GM06990 (cell line): ENCODE results near the gene NR0B2.
A peak's percentile ranks its signal among the peaks of the same experiment; 100 is the strongest.

Source experiments
- DNase-seq: peaks from one replicate; pipeline ENCODE4 v3.0.0-alpha.2; 2011; ENCODE audit not compliant: insufficient read length; ENCODE audit errors: extremely low read depth
- H3K27me3 ChIP-seq: replicated peaks from 2 replicates; pipeline ENCODE4 v1.6.0; 2011; ENCODE audit warnings: low read length; ENCODE audit not compliant: control insufficient read depth, insufficient read depth
- H3K36me3 ChIP-seq: 2 replicates; pipeline ENCODE4 v1.5.1; 2011; ENCODE audit warnings: low read length; ENCODE audit not compliant: control insufficient read depth, insufficient read depth
- H3K4me3 ChIP-seq: replicated peaks from 2 replicates; pipeline ENCODE4 v1.5.1; 2011; ENCODE audit warnings: low read depth, mild to moderate bottlenecking, control low read depth, low read length
- TF ChIP-seq, protein P1 (sequence below): IDR thresholded peaks from 2 replicates; pipeline ENCODE4 v1.5.1; 2011; ENCODE audit warnings: low read length, control low read depth, mild to moderate bottlenecking, inconsistent platforms; ENCODE audit not compliant: insufficient read depth, poor library complexity, severe bottlenecking

NR0B2 gene

DNA sequence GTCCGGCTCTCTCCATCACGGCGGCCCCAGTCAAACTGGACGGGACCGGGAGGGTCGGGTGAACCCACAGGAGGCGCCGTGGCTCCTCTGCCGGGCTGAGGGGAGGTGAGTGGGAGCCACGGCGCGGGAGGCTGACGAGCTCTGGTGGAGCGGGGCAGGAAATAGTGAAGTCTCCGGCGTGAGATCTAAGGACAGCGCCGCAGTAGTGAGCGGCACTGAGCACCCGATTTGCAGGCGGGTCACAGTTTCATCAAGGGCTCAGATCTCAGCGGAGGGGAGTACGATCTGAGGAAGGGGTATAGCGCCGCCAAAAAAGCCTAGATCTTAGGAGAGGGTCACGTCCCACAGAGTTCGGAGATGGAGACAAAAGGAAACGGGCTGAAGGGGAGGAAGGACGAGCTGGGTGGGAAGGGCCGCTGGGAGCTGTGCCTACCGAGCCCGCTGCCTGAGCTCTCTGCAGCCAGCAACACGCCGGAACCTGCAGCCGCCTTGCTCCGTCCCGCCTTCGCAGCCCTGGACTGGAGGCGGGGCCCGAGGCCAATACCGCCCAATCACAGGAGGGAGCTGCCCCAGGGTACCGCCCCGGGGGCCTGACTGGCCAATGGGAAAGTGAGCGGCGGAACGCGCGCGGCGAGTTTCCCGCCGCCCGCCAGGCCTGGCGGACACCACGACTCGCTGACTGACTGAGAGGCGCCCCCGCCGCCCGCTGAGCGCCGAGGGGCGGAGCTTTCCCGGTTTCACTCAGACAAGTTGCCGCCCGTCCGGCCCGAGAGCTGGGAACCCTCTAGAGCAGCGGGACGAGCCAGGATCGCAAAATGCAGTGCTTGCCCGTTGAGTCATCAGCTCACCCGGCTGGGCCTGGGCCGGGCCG lies 48.9 kb downstream of the NR0B2 start:
- Histone ChIP-seq H3K27me3 (no peaks in the 10 kb centered on the region), H3K36me3 (no peaks in the 10 kb centered on the region), H3K4me3 (peak overlapping the region; percentile 86)
- TF ChIP-seq, protein P1, sequence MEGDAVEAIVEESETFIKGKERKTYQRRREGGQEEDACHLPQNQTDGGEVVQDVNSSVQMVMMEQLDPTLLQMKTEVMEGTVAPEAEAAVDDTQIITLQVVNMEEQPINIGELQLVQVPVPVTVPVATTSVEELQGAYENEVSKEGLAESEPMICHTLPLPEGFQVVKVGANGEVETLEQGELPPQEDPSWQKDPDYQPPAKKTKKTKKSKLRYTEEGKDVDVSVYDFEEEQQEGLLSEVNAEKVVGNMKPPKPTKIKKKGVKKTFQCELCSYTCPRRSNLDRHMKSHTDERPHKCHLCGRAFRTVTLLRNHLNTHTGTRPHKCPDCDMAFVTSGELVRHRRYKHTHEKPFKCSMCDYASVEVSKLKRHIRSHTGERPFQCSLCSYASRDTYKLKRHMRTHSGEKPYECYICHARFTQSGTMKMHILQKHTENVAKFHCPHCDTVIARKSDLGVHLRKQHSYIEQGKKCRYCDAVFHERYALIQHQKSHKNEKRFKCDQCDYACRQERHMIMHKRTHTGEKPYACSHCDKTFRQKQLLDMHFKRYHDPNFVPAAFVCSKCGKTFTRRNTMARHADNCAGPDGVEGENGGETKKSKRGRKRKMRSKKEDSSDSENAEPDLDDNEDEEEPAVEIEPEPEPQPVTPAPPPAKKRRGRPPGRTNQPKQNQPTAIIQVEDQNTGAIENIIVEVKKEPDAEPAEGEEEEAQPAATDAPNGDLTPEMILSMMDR: peak; percentile 10
- DNase-seq: peak; percentile 99

DNA sequence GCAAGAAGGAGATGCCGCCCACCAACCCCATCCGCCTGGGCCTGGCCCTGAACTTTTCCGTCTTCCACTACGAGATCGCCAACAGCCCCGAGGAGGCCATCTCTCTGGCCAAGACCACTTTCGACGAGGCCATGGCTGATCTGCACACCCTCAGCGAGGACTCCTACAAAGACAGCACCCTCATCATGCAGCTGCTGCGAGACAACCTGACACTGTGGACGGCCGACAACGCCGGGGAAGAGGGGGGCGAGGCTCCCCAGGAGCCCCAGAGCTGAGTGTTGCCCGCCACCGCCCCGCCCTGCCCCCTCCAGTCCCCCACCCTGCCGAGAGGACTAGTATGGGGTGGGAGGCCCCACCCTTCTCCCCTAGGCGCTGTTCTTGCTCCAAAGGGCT lies 50.1 kb downstream of the NR0B2 start:
- no peak for DNase-seq
- H3K36me3 ChIP-seq: peaks cover 2% of the 10 kb centered on the region; the same call in 1 of the 2 replicates
- peak overlapping the region; percentile 78 for H3K4me3 ChIP-seq
- TF ChIP-seq, protein P1: no peak
- no peaks in the 10 kb centered on the region for H3K27me3 ChIP-seq

DNA sequence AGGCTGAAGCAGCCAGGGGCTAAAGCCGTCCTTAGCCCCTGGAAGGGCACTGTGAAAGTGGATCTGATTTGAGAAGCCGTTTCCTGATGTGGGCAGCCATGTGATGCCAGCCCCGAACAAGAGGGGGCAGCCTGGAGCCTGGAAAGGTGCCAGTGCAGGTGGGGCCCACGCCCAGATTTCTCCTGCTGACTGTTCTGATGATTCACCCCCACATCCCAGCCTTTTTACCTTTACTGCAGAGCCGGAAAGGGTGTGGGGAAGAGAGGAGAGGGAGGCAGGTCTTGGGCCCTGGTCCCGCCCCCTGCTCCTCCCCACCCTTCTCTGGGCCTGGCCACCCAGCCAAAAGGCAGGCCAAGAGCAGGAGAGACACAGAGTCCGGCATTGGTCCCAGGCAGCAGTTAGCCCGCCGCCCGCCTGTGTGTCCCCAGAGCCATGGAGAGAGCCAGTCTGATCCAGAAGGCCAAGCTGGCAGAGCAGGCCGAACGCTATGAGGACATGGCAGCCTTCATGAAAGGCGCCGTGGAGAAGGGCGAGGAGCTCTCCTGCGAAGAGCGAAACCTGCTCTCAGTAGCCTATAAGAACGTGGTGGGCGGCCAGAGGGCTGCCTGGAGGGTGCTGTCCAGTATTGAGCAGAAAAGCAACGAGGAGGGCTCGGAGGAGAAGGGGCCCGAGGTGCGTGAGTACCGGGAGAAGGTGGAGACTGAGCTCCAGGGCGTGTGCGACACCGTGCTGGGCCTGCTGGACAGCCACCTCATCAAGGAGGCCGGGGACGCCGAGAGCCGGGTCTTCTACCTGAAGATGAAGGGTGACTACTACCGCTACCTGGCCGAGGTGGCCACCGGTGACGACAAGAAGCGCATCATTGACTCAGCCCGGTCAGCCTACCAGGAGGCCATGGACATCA lies 50.7 kb downstream of the NR0B2 start, which contains the start of gene SFN:
Gene SFN, plus strand, starts transcription at position 369 of the 904 bp plus-strand sequence. Its CDS starts 64 bp downstream, at position 433.
- DNase-seq: peak; percentile 62
- TF ChIP-seq, protein P1: peak; percentile 79
- Histone ChIP-seq H3K36me3 (peaks cover 2% of the 10 kb centered on the region; the same call in 1 of the 2 replicates), H3K4me3 (peak within 1 kb of the TSS; percentile 78), H3K27me3 (no peaks in the 10 kb centered on the region)

DNA sequence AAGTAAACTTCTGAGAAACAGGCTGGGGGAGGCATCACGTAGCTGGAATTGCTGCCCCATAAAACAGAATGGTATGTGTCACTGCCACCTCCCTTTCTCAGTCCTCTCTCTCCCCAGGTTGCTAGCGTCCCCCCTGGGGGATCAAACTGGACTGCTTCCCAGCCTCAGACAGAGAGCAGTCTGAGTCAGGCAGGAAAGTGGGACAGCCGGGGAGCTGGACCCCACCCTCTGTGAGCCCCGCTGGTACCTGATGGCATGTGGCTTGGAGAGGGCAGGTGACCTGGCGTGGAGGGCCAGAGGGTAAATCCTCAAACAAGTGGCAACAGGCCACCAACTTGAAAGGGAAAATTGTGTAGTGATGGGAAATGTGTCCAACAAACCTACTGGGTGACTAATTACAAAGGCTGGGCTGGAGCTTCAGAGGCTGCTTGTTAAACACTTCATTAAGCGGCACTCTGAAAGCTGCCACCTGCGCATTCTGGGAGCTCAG lies 51.8 kb downstream of the NR0B2 start:
- TF ChIP-seq, protein P1: no peak
- no peak for DNase-seq
- Histone ChIP-seq H3K27me3 (no peaks in the 10 kb centered on the region), H3K4me3 (no peak overlapping the region), H3K36me3 (peaks cover 5% of the 10 kb centered on the region)
